ENCODE data around the gene DKK2. TPM values are rescaled to one million over a fixed set of nuclear protein-coding genes. Genes with fewer than 3 reads are reported as not detected.

DKK2 gene
- total RNA-seq, 6 experiments from 2014 or later: 0.15 to 0.50 (median 0.20) TPM

DNA sequence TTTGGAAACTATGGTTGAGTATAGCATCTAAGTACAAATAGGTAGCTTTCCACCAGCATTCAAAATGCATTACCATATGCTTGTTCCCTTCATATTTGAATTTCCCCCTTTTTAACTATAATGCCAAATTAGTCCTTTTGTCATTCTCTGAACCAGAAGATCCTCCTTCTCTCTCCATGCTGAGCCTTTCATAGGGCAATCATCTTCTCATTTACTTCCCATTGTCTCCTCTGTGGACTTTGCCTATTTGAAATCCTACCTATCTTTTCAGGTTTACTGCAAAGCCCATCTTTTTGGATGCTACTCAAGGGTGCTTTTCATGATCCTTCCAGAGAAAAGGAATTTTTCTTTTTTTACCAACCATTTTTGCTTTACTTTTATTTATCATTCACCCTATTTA lies 54.7 kb downstream of the DKK2 start:
- H3K9me3 Mint-ChIP-seq: no peaks in the 10 kb centered on the region
- no peak overlapping the region for H3K4me3 Mint-ChIP-seq
- TF ChIP-seq, protein P1, sequence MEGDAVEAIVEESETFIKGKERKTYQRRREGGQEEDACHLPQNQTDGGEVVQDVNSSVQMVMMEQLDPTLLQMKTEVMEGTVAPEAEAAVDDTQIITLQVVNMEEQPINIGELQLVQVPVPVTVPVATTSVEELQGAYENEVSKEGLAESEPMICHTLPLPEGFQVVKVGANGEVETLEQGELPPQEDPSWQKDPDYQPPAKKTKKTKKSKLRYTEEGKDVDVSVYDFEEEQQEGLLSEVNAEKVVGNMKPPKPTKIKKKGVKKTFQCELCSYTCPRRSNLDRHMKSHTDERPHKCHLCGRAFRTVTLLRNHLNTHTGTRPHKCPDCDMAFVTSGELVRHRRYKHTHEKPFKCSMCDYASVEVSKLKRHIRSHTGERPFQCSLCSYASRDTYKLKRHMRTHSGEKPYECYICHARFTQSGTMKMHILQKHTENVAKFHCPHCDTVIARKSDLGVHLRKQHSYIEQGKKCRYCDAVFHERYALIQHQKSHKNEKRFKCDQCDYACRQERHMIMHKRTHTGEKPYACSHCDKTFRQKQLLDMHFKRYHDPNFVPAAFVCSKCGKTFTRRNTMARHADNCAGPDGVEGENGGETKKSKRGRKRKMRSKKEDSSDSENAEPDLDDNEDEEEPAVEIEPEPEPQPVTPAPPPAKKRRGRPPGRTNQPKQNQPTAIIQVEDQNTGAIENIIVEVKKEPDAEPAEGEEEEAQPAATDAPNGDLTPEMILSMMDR (IDR thresholded peaks at IDR 0.05): no peak
- H3K4me1 Mint-ChIP-seq (ENCODE audit: low read depth): peaks cover 5% of the 10 kb centered on the region; the same call in 1 of the 2 replicates
- DNase-seq: no peak
- H3K27me3 Mint-ChIP-seq (ENCODE audit: insufficient read depth): peaks cover 3% of the 10 kb centered on the region
- no peak overlapping the region for H3K27ac Mint-ChIP-seq
- no peaks in the 10 kb centered on the region for H3K36me3 Mint-ChIP-seq (ENCODE audit: low read depth)

DNA sequence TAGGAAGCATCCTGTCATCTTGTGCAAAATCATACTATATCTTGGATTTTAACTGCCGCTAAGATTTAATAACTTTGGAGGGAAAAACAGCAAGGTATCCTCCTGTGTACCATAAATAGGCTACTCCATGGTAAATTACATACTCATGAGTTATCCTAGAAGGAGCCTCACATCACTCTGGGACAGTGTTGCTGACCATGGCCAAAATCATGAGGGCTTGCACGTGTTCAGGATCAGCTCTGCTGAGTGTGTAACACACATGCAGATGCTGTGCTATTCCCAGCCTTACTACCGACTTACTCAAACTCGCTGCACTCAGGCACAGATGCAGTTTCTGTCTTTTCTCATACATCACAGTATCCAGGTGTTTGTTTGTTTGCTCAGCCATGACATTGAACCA lies 56.6 kb downstream of the DKK2 start:
- Mint-ChIP-seq H3K27me3 (ENCODE audit: insufficient read depth) (peaks cover 2% of the 10 kb centered on the region), H3K4me1 (ENCODE audit: low read depth) (no peaks in the 10 kb centered on the region), H3K36me3 (ENCODE audit: low read depth) (no peaks in the 10 kb centered on the region), H3K4me3 (no peak overlapping the region), H3K27ac (no peak overlapping the region), H3K9me3 (no peaks in the 10 kb centered on the region)
- DNase-seq: no peak
- TF ChIP-seq, protein P1 (IDR thresholded peaks at IDR 0.05): no peak

DNA sequence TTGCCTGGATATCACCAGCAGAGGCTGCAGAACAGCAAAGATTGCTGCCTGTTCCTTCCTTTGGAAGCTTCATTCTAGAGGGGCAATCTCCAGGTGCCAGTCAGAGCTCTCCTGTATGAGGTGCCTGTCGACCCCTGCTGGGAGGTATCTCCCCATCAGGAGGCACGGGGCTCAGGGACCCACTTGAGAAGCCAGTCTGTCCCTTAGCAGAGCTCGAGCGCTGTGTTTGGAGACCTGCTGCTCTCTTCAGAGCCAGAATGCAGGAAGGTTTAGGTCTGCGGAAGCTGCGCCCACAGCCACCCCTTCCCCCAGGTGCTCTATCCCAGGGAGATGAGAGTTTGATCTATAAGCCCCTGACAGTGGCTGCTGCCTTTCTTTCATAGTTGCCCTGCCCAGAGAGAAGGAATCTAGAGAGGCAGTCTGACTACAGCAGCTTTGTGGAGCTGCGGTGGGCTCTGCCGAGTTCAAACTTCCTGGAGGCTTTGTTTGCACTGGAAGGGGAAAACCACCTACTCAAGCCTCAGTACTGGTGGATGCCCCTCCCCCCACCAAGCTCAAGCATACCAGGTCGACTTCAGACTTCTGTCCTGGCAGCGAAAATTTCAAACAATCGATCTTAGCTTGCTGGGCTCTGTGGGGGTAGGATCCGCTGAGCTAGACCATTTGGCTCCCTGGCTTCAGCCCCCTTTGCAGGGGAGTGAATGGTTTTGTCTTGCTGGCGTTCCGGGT lies 57.9 kb downstream of the DKK2 start:
- peaks cover 4% of the 10 kb centered on the region for H3K9me3 Mint-ChIP-seq
- H3K27me3 Mint-ChIP-seq (ENCODE audit: insufficient read depth): no peaks in the 10 kb centered on the region; the same call in 1 of the 2 replicates
- no peaks in the 10 kb centered on the region for H3K36me3 Mint-ChIP-seq (ENCODE audit: low read depth)
- TF ChIP-seq, protein P1 (IDR thresholded peaks at IDR 0.05): no peak
- no peak for DNase-seq
- H3K4me3 Mint-ChIP-seq: no peak overlapping the region
- H3K27ac Mint-ChIP-seq: no peak overlapping the region
- H3K4me1 Mint-ChIP-seq (ENCODE audit: low read depth): no peaks in the 10 kb centered on the region

DNA sequence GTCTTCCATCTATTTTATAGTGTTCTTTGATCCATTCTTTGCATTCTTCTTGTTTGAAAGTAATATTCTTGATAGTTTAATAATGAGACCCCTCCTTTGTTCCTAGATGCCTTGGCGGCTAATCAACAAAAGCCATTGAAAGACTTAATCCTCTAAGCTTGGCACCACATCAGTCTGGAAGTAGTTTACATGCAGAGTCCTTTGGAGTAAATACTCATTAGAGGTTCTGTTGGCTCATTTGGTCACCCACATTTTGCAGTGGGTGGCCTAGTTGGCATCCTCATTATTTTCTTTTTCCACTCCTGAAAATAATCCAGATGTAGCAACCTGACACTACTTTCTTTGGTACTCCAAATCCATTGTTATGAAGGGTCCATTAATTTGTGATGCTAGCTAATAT lies 64.5 kb downstream of the DKK2 start:
- no peaks in the 10 kb centered on the region for H3K4me1 Mint-ChIP-seq (ENCODE audit: low read depth)
- TF ChIP-seq, protein P1 (IDR thresholded peaks at IDR 0.05): no peak

DNA sequence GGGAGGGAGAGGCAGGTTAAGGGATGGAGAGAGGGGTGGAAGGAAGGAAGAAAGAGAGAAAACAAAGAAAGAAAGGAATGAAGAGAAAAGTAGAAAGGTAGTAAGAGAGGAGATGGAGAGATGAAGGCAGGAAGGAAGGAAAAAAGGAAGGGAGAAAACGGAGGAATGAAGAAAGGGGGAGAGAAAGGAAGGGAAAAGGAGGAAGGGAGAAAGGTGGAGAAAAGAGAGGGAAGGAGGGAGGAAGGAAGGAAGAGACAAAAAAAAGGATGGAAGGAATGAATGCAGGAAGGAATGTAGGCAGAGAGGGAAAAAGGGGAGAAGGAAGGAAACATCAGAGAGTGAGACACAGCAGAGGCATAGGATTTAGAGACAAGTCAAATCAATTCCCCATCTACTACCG lies 68.2 kb downstream of the DKK2 start:
- no peak for DNase-seq
- Mint-ChIP-seq H3K4me3 (no peak overlapping the region), H3K27me3 (ENCODE audit: insufficient read depth) (no peaks in the 10 kb centered on the region; the same call in 1 of the 2 replicates), H3K36me3 (ENCODE audit: low read depth) (no peaks in the 10 kb centered on the region), H3K4me1 (ENCODE audit: low read depth) (no peaks in the 10 kb centered on the region), H3K27ac (no peak overlapping the region), H3K9me3 (no peaks in the 10 kb centered on the region)
- TF ChIP-seq, protein P1 (IDR thresholded peaks at IDR 0.05): no peak

More for the DNA sequence above, 64.5 kb downstream of the DKK2 start:
- no peaks in the 10 kb centered on the region for H3K36me3 Mint-ChIP-seq (ENCODE audit: low read depth)
- H3K4me3 Mint-ChIP-seq: no peak overlapping the region
- peaks cover 4% of the 10 kb centered on the region for H3K9me3 Mint-ChIP-seq
- no peak for DNase-seq
- no peaks in the 10 kb centered on the region for H3K27me3 Mint-ChIP-seq (ENCODE audit: insufficient read depth)
- H3K27ac Mint-ChIP-seq: no peak overlapping the region

All from HFFc6 (cell line).